GM21825 (cell line): ENCODE results near the gene B4GALNT3.
"Not testable (repeated sequence)": the region's sequence is repeated elsewhere in the genome, so short reads cannot be mapped to it uniquely, and the experiment has no call there.

ENCODE experiments used
- ATAC-seq: cut with Tn5 transposase; IDR thresholded peaks from one replicate; pipeline ENCODE4 v1.9.1; 2021; ENCODE audit warnings: mild to moderate bottlenecking, moderate library complexity; ENCODE audit not compliant: unreplicated experiment

The B4GALNT3 gene

GRCh38 chr12:459430-460258 lies at the start of gene B4GALNT3:
B4GALNT3 (plus strand) TSS chr12:459939; CDS start chr12:460377, 438 bp downstream.
- no peak for ATAC-seq

- ATAC-seq: no peak
These were observed 44.9 kb upstream of the B4GALNT3 start for GRCh38 chr12:414859-415258.

- no peak for ATAC-seq
These were observed 41.3 kb upstream of the B4GALNT3 start for GRCh38 chr12:418432-418831.

- ATAC-seq: no peak
These were observed 37.2 kb upstream of the B4GALNT3 start for GRCh38 chr12:422526-422925.

- not testable (repeated sequence) for ATAC-seq
These were observed 24.0 kb upstream of the B4GALNT3 start for GRCh38 chr12:435737-436136.

GRCh38 chr12:442235-442884 lies 17.4 kb upstream of the B4GALNT3 start:
- no peak for ATAC-seq

GRCh38 chr12:447141-447540 lies 12.6 kb upstream of the B4GALNT3 start:
- no peak for ATAC-seq

- ATAC-seq: no peak
These were observed 10.5 kb upstream of the B4GALNT3 start for GRCh38 chr12:449203-449602.

- ATAC-seq: no peak
These were observed 9.3 kb upstream of the B4GALNT3 start for GRCh38 chr12:450438-450837.

- no peak for ATAC-seq
These were observed 7.0 kb upstream of the B4GALNT3 start for GRCh38 chr12:452667-453210.

GRCh38 chr12:454833-455232 lies 4.9 kb upstream of the B4GALNT3 start:
- ATAC-seq: no peak

- ATAC-seq: no peak
These were observed 3.9 kb upstream of the B4GALNT3 start for GRCh38 chr12:455821-456220.

- ATAC-seq: no peak
These were observed 2.1 kb upstream of the B4GALNT3 start for GRCh38 chr12:457676-458075.

GRCh38 chr12:459050-459429 lies 699 bp upstream of the B4GALNT3 start:
- ATAC-seq: no peak

- no peak for ATAC-seq
These were observed 807 bp downstream of the B4GALNT3 start for GRCh38 chr12:460261-461230.

GRCh38 chr12:461425-461824 lies 1.7 kb downstream of the B4GALNT3 start:
- ATAC-seq: no peak

GRCh38 chr12:462936-463705 lies 3.4 kb downstream of the B4GALNT3 start:
- ATAC-seq: no peak

GRCh38 chr12:464484-465267 lies 4.9 kb downstream of the B4GALNT3 start:
- no peak for ATAC-seq

GRCh38 chr12:466039-466438 lies 6.3 kb downstream of the B4GALNT3 start:
- no peak for ATAC-seq
